Fibroblast of skin of right quadriceps (primary cell): ENCODE measurements around the gene MAP4K4.

Experiments
- DNase-seq: peaks from one replicate; pipeline ENCODE4 v3.0.0-alpha.2; 2013

Gene MAP4K4

DNA sequence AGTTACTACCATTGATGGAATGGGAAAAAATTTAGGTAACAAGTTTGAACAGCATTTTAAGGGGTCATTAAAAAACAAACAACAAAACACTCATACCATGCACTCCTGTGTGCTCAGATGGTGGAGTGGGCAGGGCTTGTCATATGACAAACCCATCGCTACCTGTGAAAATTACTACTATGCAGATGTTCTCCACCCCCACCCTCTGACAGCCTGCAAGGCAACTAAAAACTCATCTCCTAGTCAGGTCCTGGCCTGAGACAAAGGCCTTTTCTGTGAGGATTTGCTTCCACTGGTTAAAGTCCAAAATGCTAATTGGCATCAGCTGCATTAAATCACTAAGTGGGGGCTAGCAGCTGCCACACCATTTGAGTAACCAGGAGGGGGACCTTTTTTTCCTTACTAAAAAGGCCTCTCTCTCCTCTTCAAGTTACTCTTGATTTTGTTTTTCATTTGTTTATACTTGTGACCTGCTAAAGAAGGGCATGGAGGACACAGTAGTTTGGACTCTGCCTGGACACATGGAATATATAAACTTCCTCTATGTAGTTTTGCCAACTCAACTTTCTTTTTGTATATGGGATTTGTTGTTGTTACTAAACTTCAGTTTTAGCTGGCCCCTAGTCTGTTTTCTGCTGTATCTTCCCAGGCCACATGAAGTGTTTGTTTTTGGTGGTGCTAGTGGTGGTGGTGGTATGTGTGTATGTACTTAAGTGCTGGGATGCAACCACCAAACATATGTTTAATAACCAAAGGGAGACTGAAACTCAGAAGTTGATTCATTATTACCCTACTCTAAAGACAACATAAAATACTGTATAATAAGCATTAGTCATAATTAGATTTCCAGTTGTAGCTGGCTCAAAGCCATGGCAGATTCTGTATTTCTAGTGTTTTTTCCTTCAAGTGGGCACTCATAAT, 121.3 kb downstream of the MAP4K4 start:
- peak; percentile 77 for DNase-seq

DNA sequence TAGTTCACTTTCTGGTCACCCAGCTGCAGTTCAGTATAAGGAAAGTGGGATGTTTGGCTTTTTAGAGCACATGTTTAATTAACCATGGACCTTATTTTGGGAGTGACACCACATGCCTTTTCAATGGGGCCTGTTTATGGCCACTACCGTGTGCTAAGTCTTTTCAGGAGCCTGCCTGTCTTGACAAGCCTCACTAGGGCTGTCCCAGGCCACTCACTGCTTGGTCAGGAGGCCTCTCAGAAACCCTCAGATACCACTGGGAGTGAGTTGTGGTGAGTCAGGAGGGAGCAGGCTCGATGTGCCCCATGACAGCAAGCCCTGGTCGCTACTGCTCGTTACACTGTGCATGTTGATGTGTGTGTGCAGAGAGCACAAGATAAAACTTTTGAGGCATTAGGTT, 123.0 kb downstream of the MAP4K4 start:
- DNase-seq = peak; percentile 67

- DNase-seq = no peak
Measured at GRCh38 chr2:101821059-101821805, 123.7 kb downstream of the MAP4K4 start.

GRCh38 chr2:101821828-101822458, 124.4 kb downstream of the MAP4K4 start:
- no peak for DNase-seq

DNA sequence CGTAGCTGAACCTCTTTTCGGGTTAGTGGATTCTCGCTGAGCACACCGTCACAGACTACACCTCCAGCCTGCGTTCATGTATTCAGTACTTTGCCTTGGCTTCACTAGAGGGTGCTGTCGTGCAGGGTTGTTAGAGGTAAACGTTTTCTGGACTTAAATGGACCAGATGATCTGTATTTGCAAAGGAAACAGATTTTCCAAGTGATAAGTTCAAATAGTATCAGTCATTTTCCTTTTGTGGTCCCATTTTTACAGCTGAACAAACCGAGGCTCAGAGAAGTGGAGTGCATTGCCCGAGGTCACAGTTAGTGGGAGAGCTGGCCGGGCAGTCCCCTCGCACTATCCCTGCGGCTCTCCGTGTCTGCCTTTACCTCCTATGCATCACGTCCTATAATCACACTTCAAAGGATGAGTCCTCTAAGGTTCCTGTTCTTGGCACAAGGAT, 125.9 kb downstream of the MAP4K4 start:
- peak; percentile 68 for DNase-seq

DNA sequence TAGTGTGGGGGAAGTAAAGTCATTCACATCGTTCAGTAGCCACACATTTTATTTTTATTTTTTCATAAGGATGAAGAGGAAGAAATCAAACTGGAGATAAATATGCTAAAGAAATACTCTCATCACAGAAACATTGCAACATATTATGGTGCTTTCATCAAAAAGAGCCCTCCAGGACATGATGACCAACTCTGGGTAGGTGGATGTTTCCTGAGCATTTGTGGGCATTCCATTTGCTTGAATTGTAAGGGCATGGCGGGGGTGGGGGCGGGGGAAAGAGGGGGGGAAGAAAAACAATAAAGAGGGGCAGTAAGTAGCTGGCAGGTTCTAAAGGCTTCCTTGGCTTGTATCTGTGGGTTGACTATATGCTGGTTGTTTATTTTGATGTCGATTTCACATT, 126.4 kb downstream of the MAP4K4 start:
- DNase-seq = no peak

- DNase-seq = no peak
Measured at GRCh38 chr2:101826716-101827115, 129.2 kb downstream of the MAP4K4 start.

GRCh38 chr2:101827246-101827645, 129.7 kb downstream of the MAP4K4 start:
- DNase-seq = peak; percentile 89

DNA sequence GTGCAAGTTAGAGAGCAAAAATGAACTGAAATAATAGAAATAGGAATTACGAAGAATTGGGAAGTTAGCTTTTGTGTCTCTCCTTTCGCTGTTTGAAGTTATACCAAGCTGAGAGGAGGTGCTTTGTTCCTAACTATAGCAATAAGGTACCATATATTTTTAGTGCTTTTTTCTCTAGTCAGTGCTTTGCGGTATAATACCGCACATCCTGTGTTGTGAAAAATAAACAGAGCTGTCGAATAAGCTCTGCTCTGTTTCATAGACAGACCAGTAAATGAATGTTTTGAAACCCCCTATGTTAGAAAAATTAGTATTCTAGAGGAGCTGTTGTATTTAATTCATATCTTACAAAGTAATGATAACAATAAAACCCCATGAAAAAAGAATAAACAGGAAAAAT, 130.8 kb downstream of the MAP4K4 start:
- DNase-seq = no peak

- peak; percentile 51 for DNase-seq
Measured at GRCh38 chr2:101828673-101829334, 131.3 kb downstream of the MAP4K4 start.

DNA sequence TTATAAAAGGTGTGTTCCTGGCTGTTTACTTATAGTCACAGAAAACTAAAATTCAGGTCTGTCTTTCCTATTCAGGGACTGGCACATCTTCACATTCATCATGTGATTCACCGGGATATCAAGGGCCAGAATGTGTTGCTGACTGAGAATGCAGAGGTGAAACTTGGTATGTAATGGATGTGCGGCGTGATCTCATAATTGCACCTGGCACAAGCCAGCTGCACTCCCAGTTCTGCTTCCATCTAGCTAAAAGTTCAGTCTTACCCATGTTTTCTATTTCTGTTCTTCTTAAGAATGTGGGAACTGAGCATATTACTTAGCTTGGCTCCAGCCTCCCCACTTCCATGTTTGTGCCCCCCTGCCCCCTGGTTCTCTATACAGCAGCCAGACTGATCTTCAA, 131.9 kb downstream of the MAP4K4 start:
- no peak for DNase-seq

GRCh38 chr2:101830146-101830545, 132.6 kb downstream of the MAP4K4 start:
- no peak for DNase-seq

GRCh38 chr2:101830555-101830954, 133.0 kb downstream of the MAP4K4 start:
- DNase-seq = peak; percentile 54

DNA sequence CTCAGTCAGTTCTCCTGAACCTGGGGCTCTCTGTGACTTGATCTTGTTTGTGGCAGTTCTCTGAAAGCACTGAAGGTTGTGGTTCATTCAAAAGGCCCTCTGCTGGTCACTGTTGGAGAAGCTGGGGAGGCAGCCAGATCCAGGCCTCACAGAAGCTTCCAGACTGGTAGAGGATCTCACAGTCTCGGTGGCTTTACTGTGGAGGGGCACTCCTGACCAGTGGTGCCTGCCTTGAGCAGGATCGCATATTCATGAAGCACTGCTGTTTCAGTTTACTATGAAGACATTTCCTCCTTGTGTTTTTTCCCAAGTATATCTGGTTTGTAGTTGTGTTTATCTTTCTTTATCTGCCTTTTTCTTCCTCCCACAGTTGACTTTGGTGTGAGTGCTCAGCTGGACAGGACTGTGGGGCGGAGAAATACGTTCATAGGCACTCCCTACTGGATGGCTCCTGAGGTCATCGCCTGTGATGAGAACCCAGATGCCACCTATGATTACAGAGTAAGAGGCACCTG, 133.9 kb downstream of the MAP4K4 start:
- DNase-seq = peak; percentile 67

DNA sequence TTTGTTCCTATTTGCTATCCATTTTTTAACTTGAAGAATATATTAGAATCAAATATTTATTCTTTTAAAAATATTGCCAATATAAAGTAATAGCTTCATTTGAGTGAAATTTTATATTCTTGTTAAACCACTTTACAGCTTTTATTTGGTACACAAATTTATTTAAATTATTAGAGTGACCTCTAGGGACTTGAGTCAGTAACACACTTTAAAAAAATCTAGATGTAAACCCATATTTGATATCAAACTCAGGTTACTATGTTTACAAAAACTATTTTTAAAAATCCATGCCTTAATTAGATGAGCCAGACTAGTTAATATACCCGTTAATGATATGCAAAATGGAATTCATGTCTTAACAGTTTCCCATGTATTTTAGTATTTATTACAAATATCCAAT, 134.6 kb downstream of the MAP4K4 start:
- DNase-seq = no peak

GRCh38 chr2:101833890-101834523, 136.5 kb downstream of the MAP4K4 start:
- no peak for DNase-seq

DNA sequence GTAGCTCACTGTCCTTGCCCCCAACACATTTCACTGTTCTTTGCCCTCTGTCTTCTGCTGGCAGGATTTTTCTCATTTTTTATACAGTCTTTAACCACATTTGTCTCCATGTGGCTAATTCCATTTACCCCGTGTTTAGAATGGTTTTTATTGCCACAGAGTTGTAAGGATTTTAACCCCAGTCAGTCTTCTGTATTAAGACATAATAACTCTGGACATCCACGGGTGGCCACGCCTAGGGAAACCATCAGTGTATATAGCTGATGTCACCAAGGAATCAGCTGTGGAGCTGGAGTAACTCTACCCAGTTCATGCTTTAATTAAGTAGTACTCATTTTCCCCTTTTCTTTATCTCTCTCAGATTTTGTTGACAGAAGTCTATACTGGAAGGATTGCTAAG, 139.8 kb downstream of the MAP4K4 start:
- no peak for DNase-seq

- DNase-seq = no peak
Measured at GRCh38 chr2:101841679-101842327, 144.3 kb downstream of the MAP4K4 start.

DNA sequence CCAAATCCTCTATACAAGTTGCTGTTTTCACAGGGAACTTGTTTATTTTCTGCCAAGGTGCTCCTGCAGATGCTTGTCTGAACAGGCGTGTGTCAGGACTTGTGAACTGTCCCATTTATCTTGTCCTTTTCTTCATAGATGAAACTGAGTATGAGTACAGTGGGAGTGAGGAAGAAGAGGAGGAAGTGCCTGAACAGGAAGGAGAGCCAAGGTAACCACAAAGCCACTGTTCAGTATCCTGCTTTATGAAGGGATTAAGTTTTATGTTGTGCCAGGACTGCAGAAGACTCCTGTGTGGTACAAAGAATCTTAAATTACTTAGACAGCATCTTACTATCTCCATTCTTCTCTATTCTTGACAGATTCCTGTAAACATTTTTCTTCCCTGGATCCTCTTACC, 145.0 kb downstream of the MAP4K4 start:
- no peak for DNase-seq

DNA sequence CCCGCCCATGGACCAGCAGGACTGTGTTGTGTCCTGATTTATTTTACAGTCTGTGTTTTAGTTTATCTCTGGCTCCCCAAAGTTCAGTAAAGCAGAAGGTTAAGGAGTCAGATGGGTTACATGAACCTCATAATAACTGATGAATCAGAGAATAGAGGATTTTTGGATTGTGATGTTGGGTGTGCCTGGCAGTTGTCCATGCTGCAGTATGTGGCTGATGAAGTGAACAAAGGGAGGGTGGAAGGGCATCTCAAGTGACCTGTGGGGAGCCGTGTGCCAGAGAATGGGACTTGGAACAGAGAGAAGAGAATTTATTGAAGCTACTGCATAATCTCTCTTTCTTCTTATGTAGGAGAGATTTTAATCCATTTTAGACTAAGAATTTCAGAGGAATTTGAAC, 145.5 kb downstream of the MAP4K4 start:
- no peak for DNase-seq

- no peak for DNase-seq
Measured at GRCh38 chr2:101843471-101843870, 146.0 kb downstream of the MAP4K4 start.
